GM12874 (cell line): ENCODE results near the gene FOXRED2.

Experiments used
- TF ChIP-seq, protein P1 (sequence below): IDR thresholded peaks from 2 replicates; pipeline ENCODE4 v1.5.1; 2011; ENCODE audit warnings: low read depth, mild to moderate bottlenecking, control low read depth, low read length, moderate library complexity; ENCODE audit not compliant: insufficient read depth

FOXRED2 gene

DNA sequence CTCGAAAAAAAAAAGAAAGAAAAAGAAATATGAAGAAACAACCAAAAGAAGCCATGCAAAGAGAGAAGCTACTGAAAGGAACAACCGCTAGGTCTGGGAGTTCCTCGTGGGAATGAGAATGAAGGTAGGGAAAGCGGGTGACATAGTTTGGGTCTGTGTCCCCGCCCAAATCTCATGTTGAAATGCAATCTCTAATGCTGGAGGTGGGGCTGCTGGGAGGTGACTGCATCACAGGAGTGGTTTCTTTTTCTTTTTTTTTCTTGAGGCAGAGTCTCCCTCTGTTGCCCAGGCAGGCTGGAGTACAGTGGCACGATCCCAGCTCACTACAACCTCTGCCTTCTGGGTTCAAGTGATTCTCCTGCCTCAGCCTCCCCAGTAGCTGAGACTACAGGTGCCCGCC, 15.7 kb downstream of the FOXRED2 start:
- TF ChIP-seq, protein P1, sequence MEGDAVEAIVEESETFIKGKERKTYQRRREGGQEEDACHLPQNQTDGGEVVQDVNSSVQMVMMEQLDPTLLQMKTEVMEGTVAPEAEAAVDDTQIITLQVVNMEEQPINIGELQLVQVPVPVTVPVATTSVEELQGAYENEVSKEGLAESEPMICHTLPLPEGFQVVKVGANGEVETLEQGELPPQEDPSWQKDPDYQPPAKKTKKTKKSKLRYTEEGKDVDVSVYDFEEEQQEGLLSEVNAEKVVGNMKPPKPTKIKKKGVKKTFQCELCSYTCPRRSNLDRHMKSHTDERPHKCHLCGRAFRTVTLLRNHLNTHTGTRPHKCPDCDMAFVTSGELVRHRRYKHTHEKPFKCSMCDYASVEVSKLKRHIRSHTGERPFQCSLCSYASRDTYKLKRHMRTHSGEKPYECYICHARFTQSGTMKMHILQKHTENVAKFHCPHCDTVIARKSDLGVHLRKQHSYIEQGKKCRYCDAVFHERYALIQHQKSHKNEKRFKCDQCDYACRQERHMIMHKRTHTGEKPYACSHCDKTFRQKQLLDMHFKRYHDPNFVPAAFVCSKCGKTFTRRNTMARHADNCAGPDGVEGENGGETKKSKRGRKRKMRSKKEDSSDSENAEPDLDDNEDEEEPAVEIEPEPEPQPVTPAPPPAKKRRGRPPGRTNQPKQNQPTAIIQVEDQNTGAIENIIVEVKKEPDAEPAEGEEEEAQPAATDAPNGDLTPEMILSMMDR: no peak

DNA sequence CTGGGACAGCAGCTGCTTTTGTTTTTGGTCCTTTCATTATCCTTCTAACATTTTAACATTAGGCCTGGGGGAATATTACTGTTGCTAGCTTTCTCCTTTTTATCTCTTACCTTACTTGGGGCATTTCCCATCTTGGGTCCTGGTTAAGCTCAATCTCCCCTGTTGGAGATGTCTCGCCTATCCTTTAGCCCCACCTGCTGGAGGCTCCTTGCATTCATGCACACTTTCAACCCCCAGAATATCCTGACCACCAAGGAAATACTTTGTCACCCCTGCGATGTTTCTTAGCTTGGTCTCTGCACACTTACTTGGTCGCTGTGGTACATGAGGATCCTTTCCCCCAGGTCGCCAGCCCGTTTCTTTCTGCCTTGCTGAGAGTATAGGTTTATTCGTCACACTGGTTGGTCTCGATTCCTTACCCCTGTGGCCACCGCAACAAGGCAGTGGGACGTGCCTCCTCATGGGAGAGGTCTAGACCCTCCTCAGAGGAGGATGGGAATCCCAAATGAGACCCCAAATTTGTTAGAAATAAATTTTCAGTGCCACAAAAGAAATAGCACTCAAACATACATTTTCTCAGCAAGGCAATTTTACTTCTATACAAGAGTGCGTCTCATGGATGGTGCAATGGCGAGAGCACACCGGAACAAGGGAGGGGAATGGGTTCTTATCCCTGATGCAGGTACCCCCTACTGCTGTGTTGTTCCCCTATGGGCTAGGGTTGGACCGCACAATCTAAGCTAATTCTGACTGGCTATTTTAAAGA, 20.0 kb downstream of the FOXRED2 start:
- TF ChIP-seq, protein P1: peak; percentile 41; the same call in 1 of the 2 replicates

DNA sequence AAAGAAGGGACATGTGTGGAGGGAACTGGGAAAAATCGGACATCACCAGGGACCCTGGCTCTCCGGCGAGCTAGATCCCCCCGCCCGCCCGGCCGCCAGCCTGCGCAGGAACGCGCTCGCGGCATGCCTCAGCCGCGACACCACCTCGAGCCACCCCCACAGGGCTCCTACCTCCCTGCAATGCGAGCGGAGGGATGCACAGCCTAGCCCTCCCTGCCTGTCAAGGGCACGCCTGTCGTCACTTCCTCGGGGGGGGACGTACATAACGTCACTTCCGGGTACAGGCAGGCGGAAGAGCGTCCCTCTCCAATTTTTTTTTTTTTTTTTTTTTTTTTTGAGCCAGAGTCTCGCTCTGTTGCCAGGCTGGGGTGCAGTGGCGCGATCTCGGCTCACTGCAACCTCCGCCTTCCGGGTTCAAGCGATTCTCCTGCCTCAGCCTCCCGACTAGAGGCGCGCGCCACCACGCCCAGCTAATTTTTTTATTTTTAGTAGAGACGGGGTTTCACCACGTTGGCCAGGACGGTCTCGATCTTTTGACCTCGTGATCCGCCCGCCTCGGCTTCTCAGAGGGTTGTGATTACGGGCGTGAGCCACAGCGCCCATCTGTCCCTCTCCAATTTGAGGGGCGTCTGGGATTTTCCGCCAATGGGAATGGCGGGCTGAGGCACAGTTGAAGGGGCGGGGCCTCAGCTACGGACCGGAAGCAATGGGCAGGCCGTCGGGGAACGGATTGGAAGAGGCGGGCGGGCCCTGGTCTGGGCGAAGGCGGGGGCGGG, 25.3 kb downstream of the FOXRED2 start, which contains the start of gene TXN2:
TXN2 (minus strand) TSS at position 248 of the 776 bp plus-strand sequence. CDS start 803 bp downstream, outside the sequence.
- TF ChIP-seq, protein P1: no peak

DNA sequence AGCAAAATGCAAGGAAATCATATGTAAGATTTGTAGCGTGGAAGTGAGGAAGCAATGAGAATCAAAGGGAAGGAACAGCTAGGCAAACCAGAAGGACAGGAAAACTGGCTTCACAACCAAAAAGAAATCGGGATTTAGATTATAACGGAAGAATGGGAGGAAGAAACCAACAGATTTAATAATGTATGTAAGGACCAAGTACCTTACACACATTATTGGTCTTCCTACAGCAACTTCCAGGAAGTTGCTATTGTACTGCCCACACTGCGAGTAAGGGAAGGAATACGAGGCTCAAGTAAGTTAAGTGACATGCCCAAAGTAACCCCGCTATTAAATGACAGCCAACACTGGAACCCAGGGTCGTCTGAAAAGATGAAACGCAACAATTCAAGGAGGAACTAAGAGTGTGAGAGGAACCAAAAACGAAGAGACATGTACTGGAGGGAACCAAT, 25.9 kb downstream of the FOXRED2 start:
- TF ChIP-seq, protein P1: no peak

DNA sequence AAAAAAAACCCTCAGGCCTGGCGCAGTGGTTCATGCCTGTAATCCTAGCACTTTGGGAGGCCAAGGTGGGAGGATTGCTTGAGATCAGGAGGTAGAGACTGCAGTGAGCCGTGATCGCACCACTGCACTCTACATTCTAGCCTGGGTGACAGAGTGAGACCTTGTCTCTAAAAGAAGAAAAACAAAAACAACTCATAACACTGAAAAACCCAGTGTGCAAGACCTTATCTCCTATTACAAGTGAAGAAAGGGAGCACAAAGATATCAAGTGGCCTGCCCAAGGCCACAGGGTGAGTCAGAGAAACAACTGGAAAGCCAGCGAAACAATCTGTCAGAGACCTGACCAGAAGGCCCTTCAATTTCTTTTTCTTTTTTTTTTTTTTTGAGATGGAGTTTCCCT, 27.9 kb downstream of the FOXRED2 start:
- TF ChIP-seq, protein P1: no peak

DNA sequence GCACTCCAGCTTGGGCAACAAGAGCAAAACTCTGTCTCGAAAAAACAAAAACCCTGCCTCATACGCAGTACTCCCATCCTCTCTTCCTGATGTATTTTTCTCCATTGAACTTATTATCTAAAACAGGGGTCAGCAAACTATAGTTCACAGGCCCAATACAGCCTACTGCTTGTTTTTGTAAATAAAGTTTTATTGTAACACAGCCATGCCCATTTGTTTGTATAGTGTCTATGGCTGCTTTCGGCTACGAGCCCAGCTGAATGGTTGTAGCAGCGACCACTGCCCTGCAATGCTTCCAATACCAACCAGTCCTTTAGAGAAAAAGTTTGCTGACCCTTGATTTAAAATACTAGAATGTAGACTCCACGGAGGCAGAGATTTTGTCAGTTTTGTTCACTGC, 31.5 kb downstream of the FOXRED2 start:
- TF ChIP-seq, protein P1: no peak

DNA sequence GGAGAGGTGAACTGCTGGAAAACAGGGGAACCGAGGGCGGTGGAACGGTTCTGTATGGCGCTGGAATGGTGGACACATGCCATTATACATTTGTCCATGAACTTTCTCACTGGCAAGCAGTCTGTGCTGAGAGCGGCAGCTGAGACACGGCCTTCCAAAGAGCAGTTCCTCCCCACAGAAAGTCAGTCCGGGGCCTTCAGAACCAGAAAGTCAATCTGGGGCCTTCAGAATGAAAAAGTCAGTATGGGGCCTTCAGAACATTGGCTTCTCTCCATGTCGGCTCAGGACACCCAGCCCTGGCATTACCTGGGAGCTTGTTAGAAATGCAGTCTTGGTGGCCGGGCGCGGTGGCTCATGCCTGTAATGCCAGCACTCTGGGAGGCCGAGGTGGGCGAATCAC, 34.2 kb downstream of the FOXRED2 start:
- TF ChIP-seq, protein P1: no peak
